ENCODE data around the gene MMP24.
A peak's percentile ranks its signal among the peaks of the same experiment; 100 is the strongest.
"Not testable (repeated sequence)": the region's sequence is repeated elsewhere in the genome, so short reads cannot be mapped to it uniquely, and the experiment has no call there.

The MMP24 gene

DNA sequence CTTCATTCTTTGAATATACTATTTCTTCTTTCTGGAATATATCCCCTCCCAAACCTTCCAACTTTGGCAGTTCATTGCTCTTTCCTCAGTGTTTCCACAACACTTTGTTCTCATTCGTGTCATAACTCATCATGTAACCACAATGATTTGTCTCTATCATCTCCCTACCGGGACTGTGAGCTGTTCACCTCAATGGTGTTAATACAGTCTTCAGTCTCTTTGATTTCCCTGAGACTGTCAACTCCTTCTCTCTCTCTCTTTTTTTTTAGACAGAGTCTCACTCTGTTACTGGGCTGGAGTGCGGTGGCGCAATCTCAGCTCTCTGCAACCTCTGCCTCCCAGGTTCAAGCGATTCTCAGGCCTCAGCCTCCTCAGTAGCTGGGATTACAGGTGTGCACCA lies 2.5 kb upstream of the MMP24 start:
- no peak for DNase-seq

- DNase-seq, result no peak
Observed at GRCh38 chr20:35224536-35224935, 2.0 kb upstream of the MMP24 start.

- no peak for DNase-seq
Observed at GRCh38 chr20:35225319-35226125, 968 bp upstream of the MMP24 start.

GRCh38 chr20:35226884-35227681 lies 593 bp downstream of the MMP24 start:
- DNase-seq, result peak; percentile 5

GRCh38 chr20:35232575-35232974 lies 6.1 kb downstream of the MMP24 start:
- DNase-seq, result peak; percentile 8

- peak; percentile 79 for DNase-seq
Observed at GRCh38 chr20:35235881-35236280, 9.4 kb downstream of the MMP24 start.

GRCh38 chr20:35237486-35237885 lies 11.0 kb downstream of the MMP24 start:
- no peak for DNase-seq

GRCh38 chr20:35238170-35238569 lies 11.7 kb downstream of the MMP24 start:
- no peak for DNase-seq

DNA sequence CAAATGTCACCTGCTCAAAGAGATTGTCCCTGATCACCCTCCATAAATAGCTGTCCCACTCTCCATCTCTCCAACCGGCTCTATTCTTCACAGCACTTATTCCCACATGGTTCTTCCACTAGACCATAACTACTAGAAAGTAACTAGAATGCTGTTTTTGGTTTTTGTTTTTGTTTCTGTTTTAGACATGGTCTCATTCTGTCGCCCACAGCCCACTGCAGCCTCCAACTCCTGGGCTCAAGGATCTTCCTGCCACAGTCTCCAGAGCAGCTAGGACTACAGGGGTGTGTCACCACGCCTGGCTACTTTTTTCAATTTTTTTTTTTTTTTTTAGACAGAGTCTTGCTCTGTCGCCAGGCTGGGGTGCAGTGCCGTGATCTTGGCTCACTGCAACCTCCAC lies 12.2 kb downstream of the MMP24 start:
- DNase-seq, result no peak

DNA sequence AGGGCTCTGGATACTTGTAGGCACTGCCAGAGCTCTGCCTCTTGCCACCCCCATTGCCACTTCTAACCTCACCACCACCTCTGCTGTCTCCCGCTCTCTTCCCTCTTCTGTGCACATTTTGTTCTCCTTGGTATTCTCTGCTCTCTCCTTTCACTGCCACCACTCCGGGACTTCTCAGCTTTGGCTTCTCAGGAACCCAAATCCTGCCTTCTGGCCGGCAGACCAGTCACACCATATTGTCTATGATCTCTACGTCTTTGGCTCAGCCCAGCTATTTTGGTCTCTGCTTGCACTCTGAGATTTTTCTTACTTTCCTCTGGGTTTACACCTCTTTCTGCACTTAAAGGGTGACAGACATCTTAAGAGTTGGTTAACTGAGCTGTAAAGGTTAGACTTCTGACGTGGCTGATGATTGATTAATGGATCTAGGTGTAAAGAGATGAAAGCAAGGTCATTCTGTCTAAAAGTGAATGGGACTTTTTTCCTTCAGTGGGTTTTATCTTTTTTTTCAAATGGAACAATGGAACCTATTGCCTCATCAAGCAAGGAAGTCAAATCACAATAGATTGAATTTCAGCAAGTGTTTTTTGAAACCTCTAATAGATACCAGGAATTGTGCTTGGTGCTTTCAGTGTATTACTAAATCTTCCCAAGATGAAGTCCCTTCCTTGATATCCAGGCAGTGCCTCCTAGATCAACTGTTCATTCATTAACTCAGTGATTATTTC lies 13.8 kb downstream of the MMP24 start:
- DNase-seq, result no peak

- DNase-seq, result no peak
Observed at GRCh38 chr20:35240811-35241293, 14.4 kb downstream of the MMP24 start.

- no peak for DNase-seq
Observed at GRCh38 chr20:35243317-35243716, 16.8 kb downstream of the MMP24 start.

DNA sequence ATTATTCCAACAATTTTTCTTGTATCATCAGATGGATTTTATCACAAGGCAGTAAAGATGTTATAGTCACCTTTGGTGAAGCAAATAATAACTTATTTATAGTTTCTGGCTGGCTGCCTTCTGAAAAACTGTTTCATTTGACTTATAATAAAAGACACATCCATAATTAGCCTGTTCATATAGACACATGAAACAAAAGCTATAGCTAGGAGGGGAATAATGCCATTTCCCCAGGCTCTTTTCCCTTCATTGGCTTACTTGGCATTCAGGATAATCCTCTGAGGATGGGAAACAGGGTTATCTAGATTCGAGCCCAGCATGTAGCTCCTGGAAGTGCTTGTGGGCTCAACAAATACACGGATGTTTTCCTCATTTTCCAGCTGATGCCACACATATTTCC lies 17.5 kb downstream of the MMP24 start:
- no peak for DNase-seq

GRCh38 chr20:35246723-35247122 lies 20.2 kb downstream of the MMP24 start:
- no peak for DNase-seq

- no peak for DNase-seq
Observed at GRCh38 chr20:35248641-35249475, 22.4 kb downstream of the MMP24 start.

DNA sequence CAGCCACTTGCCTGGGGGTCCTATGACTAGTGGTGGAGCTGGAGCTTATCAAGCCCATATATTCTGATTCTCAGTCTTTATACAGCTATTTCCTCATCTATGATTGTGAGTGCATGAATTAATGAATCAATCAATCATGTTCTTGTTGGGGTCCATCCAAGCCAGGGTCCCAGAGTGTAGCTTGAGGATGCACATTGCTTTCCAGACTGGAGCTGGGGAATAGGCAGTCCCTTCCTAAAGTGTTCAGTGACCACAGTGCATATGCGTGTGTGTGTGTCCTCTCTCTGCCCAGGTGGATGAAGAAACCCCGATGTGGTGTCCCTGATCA lies 25.1 kb downstream of the MMP24 start:
- no peak for DNase-seq

DNA sequence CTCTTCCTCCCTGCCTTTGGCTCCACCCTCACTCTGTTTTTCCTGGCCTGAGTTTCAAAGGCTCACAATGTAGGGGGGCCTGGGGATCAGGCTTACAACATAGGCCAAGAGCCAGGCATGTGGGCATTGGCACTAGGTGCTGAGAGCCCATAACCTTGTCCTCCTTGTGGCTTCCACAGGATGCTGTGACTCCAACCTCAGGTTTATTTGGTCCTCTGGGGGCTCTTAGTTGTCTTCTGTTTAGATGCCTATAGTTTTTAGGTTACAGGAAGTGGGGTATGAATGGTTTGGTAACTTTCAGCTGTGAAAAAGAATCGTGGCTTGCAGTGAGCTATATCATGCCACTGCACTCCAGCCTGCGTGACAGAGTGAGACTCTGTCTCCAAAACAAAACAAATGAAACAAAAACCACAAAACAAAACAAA lies 25.6 kb downstream of the MMP24 start:
- no peak for DNase-seq

DNA sequence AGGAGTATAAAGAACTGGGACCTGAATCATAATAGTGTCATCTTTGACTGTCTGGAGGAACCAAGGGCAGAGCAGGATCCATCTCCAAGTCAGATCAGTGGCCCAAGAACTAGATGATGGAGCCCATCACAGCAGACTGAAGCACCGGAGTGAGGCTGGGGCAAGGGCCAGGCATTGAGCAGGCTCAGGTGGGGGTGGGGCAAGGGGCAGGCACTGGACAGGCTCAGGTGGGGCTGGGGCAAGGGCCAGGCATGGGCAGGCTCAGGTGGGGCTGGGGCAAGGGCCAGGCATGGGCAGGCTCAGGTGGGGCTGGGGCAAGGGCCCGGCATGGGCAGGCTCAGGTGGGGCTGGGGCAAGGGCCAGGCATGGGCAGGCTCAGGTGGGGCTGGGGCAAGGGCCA lies 26.1 kb downstream of the MMP24 start:
- DNase-seq, result not testable (repeated sequence)

DNA sequence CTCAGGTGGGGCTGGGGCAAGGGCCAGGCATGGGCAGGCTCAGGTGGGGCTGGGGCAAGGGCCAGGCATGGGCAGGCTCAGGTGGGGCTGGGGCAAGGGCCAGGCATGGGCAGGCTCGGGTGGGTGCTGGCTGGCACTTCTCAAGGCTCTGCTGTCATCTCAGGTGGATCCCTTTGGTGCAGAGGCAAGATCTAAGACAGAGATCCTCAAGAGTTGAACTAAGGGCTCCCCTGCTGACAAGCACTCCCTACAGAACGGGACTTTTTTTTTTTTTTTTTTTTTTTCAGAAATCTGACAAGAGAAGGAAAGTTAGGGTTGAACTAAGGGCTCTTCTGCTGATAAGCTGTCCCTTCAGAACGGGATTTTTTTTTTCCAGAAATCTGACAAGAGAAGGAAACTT lies 26.5 kb downstream of the MMP24 start:
- no peak for DNase-seq

- no peak for DNase-seq
Observed at GRCh38 chr20:35254448-35254999, 28.0 kb downstream of the MMP24 start.

GRCh38 chr20:35257175-35257909 lies 30.9 kb downstream of the MMP24 start:
- no peak for DNase-seq

DNA sequence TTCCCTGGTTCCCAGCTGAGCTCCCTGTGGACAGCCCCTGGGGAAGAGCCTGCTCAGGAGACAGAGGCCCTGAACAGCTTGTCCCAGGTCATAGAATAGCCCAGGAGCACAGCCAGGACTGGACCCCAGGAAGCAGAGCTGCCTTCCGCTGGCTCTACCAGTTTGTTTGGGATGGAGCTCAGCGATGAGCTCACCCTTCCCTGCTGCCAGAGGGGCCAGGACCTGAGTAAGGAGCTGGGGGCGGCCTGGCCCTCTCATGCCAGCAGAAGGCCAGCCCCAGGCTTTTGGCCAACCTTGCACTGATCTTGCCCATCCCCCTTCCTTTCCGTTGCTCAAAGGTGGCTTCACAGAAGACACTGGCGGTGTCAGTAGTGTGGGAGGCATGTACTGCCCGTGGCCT lies 33.9 kb downstream of the MMP24 start:
- no peak for DNase-seq
